IMR-90 (cell line): ENCODE results near the gene ZNF415. TPM values are rescaled to one million over a fixed set of nuclear protein-coding genes. Genes with fewer than 3 reads are reported as not detected.

Experiments
- ATAC-seq: fragments of 200-7000 bp; cut with Tn5 transposase; 2 replicates; pipeline ENCODE4 v1.9.1; 2020; ENCODE audit warnings: low read depth, mild to moderate bottlenecking, moderate library complexity
- BruUV-seq: library from RNA; stranded (reverse); fragments of 400-500 nt; replicated peaks from 2 replicates; lab custom pipeline; 2021; lab: Mats Ljungman, UMichigan
- CTCF ChIA-PET: fragments of 300-600 bp; formaldehyde crosslinking; extraction: SDS; loops from one replicate; lab custom pipeline; 2021; ENCODE audit warnings: antibody characterized with exemption; lab: Yijun Ruan, JAX
- POLR2A ChIA-PET: fragments of 300-600 bp; sonication (Branson Sonifier 250); formaldehyde crosslinking; loops from one replicate; lab custom pipeline; 2022; ENCODE audit warnings: antibody characterized with exemption; ENCODE audit not compliant: unreplicated experiment; lab: Charles Lee
- DNase-seq: peaks from one replicate; pipeline ENCODE4 v3.0.0; 2013
- H2AFZ ChIP-seq: replicated peaks from 2 replicates; pipeline ENCODE3; 2013; ENCODE audit warnings: low read length, mild to moderate bottlenecking; ENCODE audit not compliant: poor library complexity
- H2AK5ac ChIP-seq: 2 replicates; pipeline ENCODE4 v1.6.1; 2013; ENCODE audit warnings: low read depth, low read length, inconsistent platforms
- H2AK9ac ChIP-seq: replicated peaks from 2 replicates; pipeline ENCODE3; 2013; ENCODE audit warnings: mild to moderate bottlenecking, low read depth, low read length, moderate library complexity; ENCODE audit not compliant: poor library complexity
- H2BK120ac ChIP-seq: 2 replicates; pipeline ENCODE4 v1.6.1; 2013; ENCODE audit warnings: low read depth, low read length, inconsistent platforms
- H2BK15ac ChIP-seq: 3 replicates; pipeline ENCODE4 v1.6.1; 2013; ENCODE audit warnings: low read depth, low read length, inconsistent platforms
- H2BK20ac ChIP-seq: 2 replicates; pipeline ENCODE4 v1.6.1; 2013; ENCODE audit warnings: low read depth, mild to moderate bottlenecking, inconsistent platforms, low read length, moderate library complexity
- H2BK5ac ChIP-seq: 2 replicates; pipeline ENCODE4 v1.6.1; 2013; ENCODE audit warnings: mild to moderate bottlenecking, low read depth, low read length, inconsistent platforms; ENCODE audit not compliant: poor library complexity, severe bottlenecking
- H3K14ac ChIP-seq: replicated peaks from 2 replicates; pipeline ENCODE4 v1.6.1; 2013; ENCODE audit warnings: low read depth, low read length, inconsistent platforms
- H3K18ac ChIP-seq: 2 replicates; pipeline ENCODE4 v1.6.1; 2013; ENCODE audit warnings: low read depth, low read length, control low read depth
- H3K23ac ChIP-seq: 2 replicates; pipeline ENCODE4 v1.6.1; 2013; ENCODE audit warnings: low read depth, low read length, inconsistent platforms
- H3K27ac ChIP-seq: 2 replicates; pipeline ENCODE4 v1.5.1; 2013; ENCODE audit warnings: mild to moderate bottlenecking, control low read depth, low read length; ENCODE audit not compliant: insufficient read depth
- H3K27me3 ChIP-seq: 2 replicates; pipeline ENCODE4 v1.6.1; 2013; ENCODE audit warnings: low read length; ENCODE audit not compliant: control insufficient read depth, insufficient read depth
- H3K36me3 ChIP-seq: 2 replicates; pipeline ENCODE4 v1.6.1; 2013; ENCODE audit warnings: low read length, mixed read lengths; ENCODE audit not compliant: control insufficient read depth, insufficient read depth
- H3K4ac ChIP-seq: 2 replicates; pipeline ENCODE4 v1.6.1; 2013; ENCODE audit warnings: low read depth, low read length, inconsistent platforms
- H3K4me1 ChIP-seq: 2 replicates; pipeline ENCODE4 v1.6.1; 2013; ENCODE audit warnings: low read length, mixed read lengths; ENCODE audit not compliant: control insufficient read depth, insufficient read depth
- H3K4me2 ChIP-seq: 2 replicates; pipeline ENCODE4 v1.6.1; 2013; ENCODE audit warnings: low read depth, mild to moderate bottlenecking, control low read depth, low read length, moderate library complexity
- H3K4me3 ChIP-seq: 2 replicates; pipeline ENCODE4 v1.5.1; 2013; ENCODE audit warnings: low read depth, mild to moderate bottlenecking, control low read depth, low read length, moderate library complexity; ENCODE audit not compliant: insufficient read depth
- H3K56ac ChIP-seq: 2 replicates; pipeline ENCODE4 v1.6.1; 2013; ENCODE audit warnings: low read length, inconsistent platforms; ENCODE audit not compliant: insufficient read depth; ENCODE audit errors: extremely low read depth
- H3K79me1 ChIP-seq, 2 experiments: 2 replicates each; pipeline ENCODE4 v1.6.1; 2013; ENCODE audit warnings: low read length in 2 of 2, inconsistent platforms in 1 of 2, low read depth in 1 of 2
- H3K9ac ChIP-seq: 2 replicates; pipeline ENCODE4 v1.6.1; 2013; ENCODE audit warnings: low read depth, low read length, control low read depth
- H3K9me1 ChIP-seq: 2 replicates; pipeline ENCODE4 v1.6.1; 2013; ENCODE audit warnings: low read length, inconsistent platforms; ENCODE audit not compliant: insufficient read depth
- H3K9me3 ChIP-seq: 2 replicates; pipeline ENCODE4 v1.6.1; 2013; ENCODE audit warnings: low read length; ENCODE audit not compliant: control insufficient read depth, insufficient read depth
- H4K20me1 ChIP-seq: 2 replicates; pipeline ENCODE4 v1.6.1; 2013; ENCODE audit warnings: low read length, inconsistent platforms; ENCODE audit not compliant: insufficient read depth
- H4K5ac ChIP-seq: 2 replicates; pipeline ENCODE4 v1.6.1; 2013; ENCODE audit warnings: mild to moderate bottlenecking, low read depth, low read length, control low read depth
- H4K8ac ChIP-seq, 2 experiments: 2 replicates each; pipeline ENCODE4 v1.6.1; 2013; ENCODE audit warnings: low read depth in 2 of 2, low read length in 2 of 2, control low read depth in 1 of 2, inconsistent platforms in 1 of 2
- H4K91ac ChIP-seq: 2 replicates; pipeline ENCODE4 v1.6.1; 2013; ENCODE audit warnings: low read depth, low read length, inconsistent platforms; ENCODE audit not compliant: insufficient read depth
- BHLHE40 ChIP-seq: fragments of 150-350 bp; IDR thresholded peaks from 2 replicates; pipeline ENCODE4 v1.6.1; 2016; ENCODE audit warnings: mild to moderate bottlenecking, low read depth, low read length
- CEBPB ChIP-seq: IDR thresholded peaks from 2 replicates; pipeline ENCODE4 v1.6.1; 2012; ENCODE audit warnings: low read depth, low read length, improper control_type of control experiment
- CHD1 ChIP-seq: IDR thresholded peaks from 2 replicates; pipeline ENCODE4 v1.6.1; 2012; ENCODE audit warnings: low read depth, low read length, improper control_type of control experiment
- FOS ChIP-seq: fragments of 150-350 bp; IDR thresholded peaks from 2 replicates; pipeline ENCODE4 v1.6.1; 2016; ENCODE audit warnings: low read depth, low read length
- MAFK ChIP-seq: IDR thresholded peaks from 2 replicates; pipeline ENCODE4 v1.6.1; 2012; ENCODE audit warnings: low read depth, low read length, improper control_type of control experiment
- MAZ ChIP-seq: IDR thresholded peaks from 2 replicates; pipeline ENCODE4 v1.6.1; 2012; ENCODE audit warnings: low read depth, mild to moderate bottlenecking, low read length, improper control_type of control experiment, moderate library complexity, borderline replicate concordance
- MXI1 ChIP-seq: IDR thresholded peaks from 2 replicates; pipeline ENCODE4 v1.6.1; 2012; ENCODE audit warnings: low read depth, mild to moderate bottlenecking, low read length, moderate library complexity, borderline replicate concordance
- NFE2L2 ChIP-seq: fragments of 150-350 bp; IDR thresholded peaks from 2 replicates; pipeline ENCODE4 v1.6.1; 2016; ENCODE audit warnings: low read depth, mild to moderate bottlenecking, low read length
- POLR2A ChIP-seq: IDR thresholded peaks from 2 replicates; pipeline ENCODE4 v1.6.1; 2012; ENCODE audit warnings: mild to moderate bottlenecking, low read depth, low read length
- RAD21 ChIP-seq: IDR thresholded peaks from 2 replicates; pipeline ENCODE4 v1.6.1; 2012; ENCODE audit warnings: low read length, improper control_type of control experiment
- RCOR1 ChIP-seq: IDR thresholded peaks from 2 replicates; pipeline ENCODE4 v1.6.1; 2012; ENCODE audit warnings: mild to moderate bottlenecking, low read length, improper control_type of control experiment; ENCODE audit not compliant: insufficient replicate concordance
- RFX5 ChIP-seq: IDR thresholded peaks from 2 replicates; pipeline ENCODE4 v1.8.0; 2012; ENCODE audit warnings: low read depth, mild to moderate bottlenecking, low read length, moderate library complexity
- SMC3 ChIP-seq: fragments of 150-350 bp; IDR thresholded peaks from 2 replicates; pipeline ENCODE4 v1.6.1; 2016; ENCODE audit warnings: low read depth, mild to moderate bottlenecking, antibody characterized with exemption, low read length, moderate library complexity
- WGBS, 2 experiments: methylation state at CpG; one replicate each; pipeline versions ENCODE4 v1.1.5 to v1.1.7; 2013; ENCODE audit warnings: missing lambda C conversion rate in 2 of 2; ENCODE audit not compliant: insufficient read length in 1 of 2; ENCODE audit errors: extremely low coverage in 2 of 2; 5-methylcytosine and 5-hydroxymethylcytosine counted together
- dilution Hi-C: fragments of 300-500 bp; cut with HindIII; formaldehyde crosslinking; loops from one replicate; pipeline ENCODE4 v1.14.3; 2018; ENCODE audit warnings: low sequenced_read_pairs; ENCODE audit not compliant: unreplicated experiment
- in situ Hi-C: fragments of 300-500 bp; cut with MboI; formaldehyde crosslinking; loops from 3 replicates; pipeline ENCODE4 v1.14.3; 2019; ENCODE audit warnings: low sequenced_read_pairs, inconsistent platforms, mixed read lengths
- intact Hi-C: fragments of 100-400 bp; cut with micrococcal nuclease; formaldehyde crosslinking; loops from 2 replicates; pipeline ENCODE4 v1.10.0; 2022
- polyA plus RNA-seq, 3 experiments: library from polyadenylated mRNA; depleted of rRNA; stranded (reverse); fragments of >200 nt; gene quantifications; 2 replicates each; pipeline ENCODE4 v1.2.3, GENCODE V29; 2012; ENCODE audit warnings: low replicate concordance in 1 of 3
- total RNA-seq: library from RNA; depleted of rRNA; stranded (reverse); fragments of >200 nt; gene quantifications from 2 replicates; pipeline ENCODE4 v1.2.3, GENCODE V29; 2012
- TF ChIP-seq, protein P1 (sequence below): fragments of 150-350 bp; IDR thresholded peaks from 2 replicates; pipeline ENCODE4 v1.6.1; 2017; ENCODE audit warnings: mild to moderate bottlenecking, antibody characterized with exemption, low read length, low read depth
- TF ChIP-seq, protein P2 (sequence below): conservative IDR thresholded peaks from 2 replicates; pipeline ENCODE4 v1.5.1; 2012; ENCODE audit warnings: mild to moderate bottlenecking, low read depth, low read length, improper control_type of control experiment
- TF ChIP-seq, protein P3 (sequence below): fragments of 150-350 bp; IDR thresholded peaks from 2 replicates; pipeline ENCODE4 v1.6.1; 2016; ENCODE audit warnings: low read depth, mild to moderate bottlenecking, low read length, moderate library complexity, borderline replicate concordance

Gene ZNF415
- total and polyA plus RNA-seq, 2 of the 4 experiments (the other 2 are of a cell fraction): 4.2 to 7.7 TPM

DNA sequence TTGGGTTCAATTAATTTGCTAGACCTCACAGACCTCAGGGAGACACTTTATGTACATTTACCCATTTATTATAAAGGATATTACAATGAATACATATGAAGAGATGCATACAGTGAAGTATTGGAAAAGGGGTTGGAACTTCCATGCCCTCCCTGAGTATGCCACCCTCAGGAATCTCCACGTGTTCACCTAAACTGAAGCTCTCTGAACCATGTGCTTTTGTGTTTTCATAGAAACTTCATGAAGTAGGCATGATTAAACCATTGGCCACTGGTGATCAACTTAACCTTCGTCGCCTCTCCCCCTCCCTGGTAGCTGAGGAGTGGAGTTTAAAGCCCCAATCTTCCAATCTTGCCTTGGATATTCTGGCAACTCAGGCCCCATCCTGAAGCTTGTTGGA is 49.8 kb downstream of the ZNF415 start:
- Histone ChIP-seq H3K79me1 (peaks cover 8 to 11% of the 10 kb centered on the region in 2 experiments; a peak in 2 of 4 replicates), H3K9me1 (no peaks in the 10 kb centered on the region), H3K4me3 (no peak overlapping the region), H3K4me2 (no peak overlapping the region), H2AK5ac (no peak overlapping the region), H2BK120ac (no peak overlapping the region), H3K36me3 (peaks cover 48% of the 10 kb centered on the region), H3K23ac (no peak overlapping the region), H4K20me1 (0 out of 2 replicates have a peak, but pooled peaks cover 3% of the 10 kb centered on the region), H4K5ac (no peak overlapping the region), H2AK9ac (no peak overlapping the region), H2BK20ac (no peak overlapping the region), H2AFZ (no peak overlapping the region), H3K9ac (no peak overlapping the region), H2BK5ac (no peak overlapping the region), H3K14ac (no peak overlapping the region), H3K18ac (no peak overlapping the region), H3K4ac (no peak overlapping the region), H4K8ac (no peak overlapping the region), H3K4me1 (no peaks in the 10 kb centered on the region), H2BK15ac (no peak overlapping the region), H3K27me3 (no peaks in the 10 kb centered on the region), H3K9me3 (peaks cover 6% of the 10 kb centered on the region), H3K56ac (no peak overlapping the region), H3K27ac (no peak overlapping the region), H4K91ac (no peak overlapping the region)
- no TSS peak for BruUV-seq
- TF ChIP-seq SMC3 (no peak), CEBPB (no peak), MAFK (no peak), MAZ (no peak), CHD1 (no peak), RAD21 (no peak), NFE2L2 (no peak), RCOR1 (no peak), BHLHE40 (no peak), RFX5 (no peak), MXI1 (no peak), FOS (no peak), POLR2A (no peak)
- TF ChIP-seq, protein P1, sequence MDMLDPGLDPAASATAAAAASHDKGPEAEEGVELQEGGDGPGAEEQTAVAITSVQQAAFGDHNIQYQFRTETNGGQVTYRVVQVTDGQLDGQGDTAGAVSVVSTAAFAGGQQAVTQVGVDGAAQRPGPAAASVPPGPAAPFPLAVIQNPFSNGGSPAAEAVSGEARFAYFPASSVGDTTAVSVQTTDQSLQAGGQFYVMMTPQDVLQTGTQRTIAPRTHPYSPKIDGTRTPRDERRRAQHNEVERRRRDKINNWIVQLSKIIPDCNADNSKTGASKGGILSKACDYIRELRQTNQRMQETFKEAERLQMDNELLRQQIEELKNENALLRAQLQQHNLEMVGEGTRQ: no peak
- TF ChIP-seq, protein P2, sequence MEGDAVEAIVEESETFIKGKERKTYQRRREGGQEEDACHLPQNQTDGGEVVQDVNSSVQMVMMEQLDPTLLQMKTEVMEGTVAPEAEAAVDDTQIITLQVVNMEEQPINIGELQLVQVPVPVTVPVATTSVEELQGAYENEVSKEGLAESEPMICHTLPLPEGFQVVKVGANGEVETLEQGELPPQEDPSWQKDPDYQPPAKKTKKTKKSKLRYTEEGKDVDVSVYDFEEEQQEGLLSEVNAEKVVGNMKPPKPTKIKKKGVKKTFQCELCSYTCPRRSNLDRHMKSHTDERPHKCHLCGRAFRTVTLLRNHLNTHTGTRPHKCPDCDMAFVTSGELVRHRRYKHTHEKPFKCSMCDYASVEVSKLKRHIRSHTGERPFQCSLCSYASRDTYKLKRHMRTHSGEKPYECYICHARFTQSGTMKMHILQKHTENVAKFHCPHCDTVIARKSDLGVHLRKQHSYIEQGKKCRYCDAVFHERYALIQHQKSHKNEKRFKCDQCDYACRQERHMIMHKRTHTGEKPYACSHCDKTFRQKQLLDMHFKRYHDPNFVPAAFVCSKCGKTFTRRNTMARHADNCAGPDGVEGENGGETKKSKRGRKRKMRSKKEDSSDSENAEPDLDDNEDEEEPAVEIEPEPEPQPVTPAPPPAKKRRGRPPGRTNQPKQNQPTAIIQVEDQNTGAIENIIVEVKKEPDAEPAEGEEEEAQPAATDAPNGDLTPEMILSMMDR: no peak
- TF ChIP-seq, protein P3, sequence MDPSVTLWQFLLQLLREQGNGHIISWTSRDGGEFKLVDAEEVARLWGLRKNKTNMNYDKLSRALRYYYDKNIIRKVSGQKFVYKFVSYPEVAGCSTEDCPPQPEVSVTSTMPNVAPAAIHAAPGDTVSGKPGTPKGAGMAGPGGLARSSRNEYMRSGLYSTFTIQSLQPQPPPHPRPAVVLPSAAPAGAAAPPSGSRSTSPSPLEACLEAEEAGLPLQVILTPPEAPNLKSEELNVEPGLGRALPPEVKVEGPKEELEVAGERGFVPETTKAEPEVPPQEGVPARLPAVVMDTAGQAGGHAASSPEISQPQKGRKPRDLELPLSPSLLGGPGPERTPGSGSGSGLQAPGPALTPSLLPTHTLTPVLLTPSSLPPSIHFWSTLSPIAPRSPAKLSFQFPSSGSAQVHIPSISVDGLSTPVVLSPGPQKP: no peak
- POLR2A ChIA-PET: no interaction called here
- dilution Hi-C loops: no loop called here
- CTCF ChIA-PET: no interaction called here
- in situ Hi-C loops: no loop called here
- intact Hi-C loops: no loop called here
- DNase-seq (no peak), ATAC-seq (no peak)
- 100% methylated on average over 1 of the region's 3 CpGs; no CpG with 5 or more reads in 1 of the 2 experiments for WGBS, 2 experiments
